NOMO-1 treated with dmso at 0.1 percent for 144 hours (cell line): ENCODE results near the gene PSMB2.
A peak's percentile ranks its signal among the peaks of the same experiment; 100 is the strongest.

Source experiments
- DNase-seq: peaks from one replicate; lab custom pipeline; 2025; ENCODE audit not compliant: unreplicated experiment; lab: John Stamatoyannopoulos, UW

Gene PSMB2

GRCh38 chr1:35573198-35574124, 67.9 kb downstream of the PSMB2 start, which contains the start of gene TFAP2E:
TSS of gene TFAP2E (plus strand) at chr1:35573314. CDS start at chr1:35573578, 264 bp downstream.
- DNase-seq = no peak

- no peak for DNase-seq
Measured at GRCh38 chr1:35572296-35572695, 69.0 kb downstream of the PSMB2 start.

GRCh38 chr1:35571263-35571662, 70.1 kb downstream of the PSMB2 start:
- no peak for DNase-seq

- no peak for DNase-seq
Measured at GRCh38 chr1:35570589-35571137, 70.7 kb downstream of the PSMB2 start.

- DNase-seq = no peak
Measured at GRCh38 chr1:35569936-35570335, 71.4 kb downstream of the PSMB2 start.

- DNase-seq = peak; percentile 33
Measured at GRCh38 chr1:35568975-35569395, 72.3 kb downstream of the PSMB2 start.

GRCh38 chr1:35567947-35568558, 73.3 kb downstream of the PSMB2 start:
- no peak for DNase-seq

- DNase-seq = no peak
Measured at GRCh38 chr1:35565742-35566133, 75.6 kb downstream of the PSMB2 start.

GRCh38 chr1:35564884-35565741, 76.2 kb downstream of the PSMB2 start:
- no peak for DNase-seq

- DNase-seq = peak; percentile 18
Measured at GRCh38 chr1:35564037-35564883, 77.1 kb downstream of the PSMB2 start.

- DNase-seq = no peak
Measured at GRCh38 chr1:35563166-35563565, 78.2 kb downstream of the PSMB2 start.

GRCh38 chr1:35561972-35562680, 79.2 kb downstream of the PSMB2 start:
- DNase-seq = no peak

- DNase-seq = no peak
Measured at GRCh38 chr1:35561297-35561971, 79.9 kb downstream of the PSMB2 start.

GRCh38 chr1:35560256-35561225, 80.8 kb downstream of the PSMB2 start:
- DNase-seq = no peak

GRCh38 chr1:35559317-35559944, 81.9 kb downstream of the PSMB2 start:
- DNase-seq = no peak

GRCh38 chr1:35558374-35559316, 82.7 kb downstream of the PSMB2 start:
- DNase-seq = no peak
